Tibial nerve (tissue), 4 donors: ENCODE results near the gene FN3KRP. TPM values are rescaled to one million over a fixed set of nuclear protein-coding genes. Genes with fewer than 3 reads are reported as not detected.

Experiments used
- DNase-seq, 2 donors: peaks; one replicate each; pipeline ENCODE4 v3.0.0-alpha.2; 2019; ENCODE audit warnings: low spot score in 2 of 2
- H3K27ac ChIP-seq, 4 donors: fragments of 200-600 bp; sonication (generic) in 3 of 4; one replicate each; pipeline ENCODE4 v1.5.1; 2017 to 2019; ENCODE audit warnings: mild to moderate bottlenecking in 1 of 4
- H3K27me3 ChIP-seq, 2 donors: fragments of 200-600 bp; sonication (generic) in 1 of 2; one replicate each; pipeline versions ENCODE4 v1.5.1 to v1.6.0; 2017 to 2019
- H3K36me3 ChIP-seq, 3 donors: fragments of 200-600 bp; sonication (generic); one replicate each; pipeline ENCODE4 v1.5.1; 2018 to 2019
- H3K4me1 ChIP-seq, 4 donors: fragments of 200-600 bp; sonication (generic) in 3 of 4; one replicate each; pipeline ENCODE4 v1.5.1; 2017 to 2019
- H3K4me3 ChIP-seq, 4 donors: fragments of 200-600 bp; sonication (generic) in 3 of 4; one replicate each; pipeline ENCODE4 v1.5.1; 2017 to 2019; ENCODE audit warnings: mild to moderate bottlenecking in 1 of 4, moderate library complexity in 1 of 4
- H3K9me3 ChIP-seq, 4 donors: fragments of 200-600 bp; sonication (generic) in 3 of 4; one replicate each; pipeline ENCODE4 v1.5.1; 2017 to 2019
- EP300 ChIP-seq, 2 donors: sonication (generic); formaldehyde crosslinking; IDR thresholded peaks; one replicate each; pipeline ENCODE4 v1.6.1; 2017; ENCODE audit warnings: antibody characterized with exemption in 2 of 2, mild to moderate bottlenecking in 1 of 2
- POLR2A ChIP-seq, 2 donors: fragments of 450-650 bp; IDR thresholded peaks; one replicate each; pipeline ENCODE4 v1.6.1; 2017; ENCODE audit warnings: antibody characterized with exemption in 2 of 2, mild to moderate bottlenecking in 2 of 2, moderate library complexity in 2 of 2
- WGBS, 2 donors: methylation state at CpG; one replicate each; pipeline ENCODE4 v1.1.5; 2018; 5-methylcytosine and 5-hydroxymethylcytosine counted together
- total RNA-seq, 4 donors: library from RNA; depleted of rRNA; stranded (reverse); fragments of >200 nt; gene quantifications; one replicate each; pipeline ENCODE4 v1.1.0, GENCODE V29; 2016
- TF ChIP-seq, protein P1 (sequence below), 5 experiments: fragments of 200-600 bp in 3 of 5; fragments of 450-650 bp in 2 of 5; sonication (generic) in 3 of 5; IDR thresholded peaks; one replicate each; pipeline ENCODE4 v1.5.1; 2016 to 2019; ENCODE audit warnings: antibody characterized with exemption in 5 of 5, mild to moderate bottlenecking in 3 of 5, moderate library complexity in 2 of 5

FN3KRP gene
- total RNA-seq, 4 donors from 2014 or later, result 17.4 to 22.5 (median 21.0) TPM

DNA sequence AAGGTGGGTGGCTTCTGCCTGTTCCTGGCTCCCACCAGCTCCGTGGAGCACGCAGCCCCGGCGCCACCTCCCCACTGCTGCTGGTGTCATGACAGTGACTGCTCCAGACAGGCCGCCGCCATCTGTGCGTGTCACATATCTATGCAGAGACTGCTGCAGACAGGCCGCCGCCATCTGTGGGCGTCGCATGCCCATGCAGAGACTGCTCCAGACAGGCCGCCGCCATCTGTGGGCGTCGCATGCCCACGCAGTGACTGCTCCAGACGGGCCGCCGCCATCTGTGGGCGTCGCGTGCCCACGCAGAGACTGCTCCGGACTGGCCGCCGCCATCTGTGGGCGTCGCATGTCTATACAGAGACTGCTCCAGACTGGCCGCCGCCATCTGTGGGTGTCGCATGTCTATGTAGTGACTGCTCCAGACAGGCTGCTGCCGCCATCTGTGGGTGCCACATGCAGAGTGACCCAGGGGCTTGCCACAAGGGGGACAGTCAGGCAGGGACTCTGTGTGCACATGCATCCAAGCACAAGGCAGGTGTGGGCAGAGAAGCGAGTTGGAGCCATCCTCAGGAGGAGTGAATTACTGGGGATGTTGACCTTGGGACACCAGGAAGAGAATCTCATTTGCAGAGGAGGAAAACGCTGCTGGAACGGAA lies 3.3 kb upstream of the FN3KRP start:
- H3K27ac ChIP-seq, result peak overlapping the region in 3 of 4 donors; percentile 5 to 46 (median 43)
- TF ChIP-seq POLR2A (IDR thresholded peaks at IDR 0.05), result no peak
- TF ChIP-seq, protein P1, sequence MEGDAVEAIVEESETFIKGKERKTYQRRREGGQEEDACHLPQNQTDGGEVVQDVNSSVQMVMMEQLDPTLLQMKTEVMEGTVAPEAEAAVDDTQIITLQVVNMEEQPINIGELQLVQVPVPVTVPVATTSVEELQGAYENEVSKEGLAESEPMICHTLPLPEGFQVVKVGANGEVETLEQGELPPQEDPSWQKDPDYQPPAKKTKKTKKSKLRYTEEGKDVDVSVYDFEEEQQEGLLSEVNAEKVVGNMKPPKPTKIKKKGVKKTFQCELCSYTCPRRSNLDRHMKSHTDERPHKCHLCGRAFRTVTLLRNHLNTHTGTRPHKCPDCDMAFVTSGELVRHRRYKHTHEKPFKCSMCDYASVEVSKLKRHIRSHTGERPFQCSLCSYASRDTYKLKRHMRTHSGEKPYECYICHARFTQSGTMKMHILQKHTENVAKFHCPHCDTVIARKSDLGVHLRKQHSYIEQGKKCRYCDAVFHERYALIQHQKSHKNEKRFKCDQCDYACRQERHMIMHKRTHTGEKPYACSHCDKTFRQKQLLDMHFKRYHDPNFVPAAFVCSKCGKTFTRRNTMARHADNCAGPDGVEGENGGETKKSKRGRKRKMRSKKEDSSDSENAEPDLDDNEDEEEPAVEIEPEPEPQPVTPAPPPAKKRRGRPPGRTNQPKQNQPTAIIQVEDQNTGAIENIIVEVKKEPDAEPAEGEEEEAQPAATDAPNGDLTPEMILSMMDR (IDR thresholded peaks at IDR 0.05), result no peak
- TF ChIP-seq EP300 (IDR thresholded peaks at IDR 0.05), result peak in 1 of 2 donors; percentile 18
- H3K4me1 ChIP-seq, result peaks cover 0 to 20% (median 16%) of the 10 kb centered on the region in 4 donors
- 77 to 83% methylated on average over 30 to 35 of the region's 35 CpGs for WGBS, 2 donors
- no peaks in the 10 kb centered on the region for H3K27me3 ChIP-seq
- no peaks in the 10 kb centered on the region for H3K9me3 ChIP-seq
- H3K36me3 ChIP-seq, result no peaks in the 10 kb centered on the region
- H3K4me3 ChIP-seq, result no peak overlapping the region
- DNase-seq, result no peak

DNA sequence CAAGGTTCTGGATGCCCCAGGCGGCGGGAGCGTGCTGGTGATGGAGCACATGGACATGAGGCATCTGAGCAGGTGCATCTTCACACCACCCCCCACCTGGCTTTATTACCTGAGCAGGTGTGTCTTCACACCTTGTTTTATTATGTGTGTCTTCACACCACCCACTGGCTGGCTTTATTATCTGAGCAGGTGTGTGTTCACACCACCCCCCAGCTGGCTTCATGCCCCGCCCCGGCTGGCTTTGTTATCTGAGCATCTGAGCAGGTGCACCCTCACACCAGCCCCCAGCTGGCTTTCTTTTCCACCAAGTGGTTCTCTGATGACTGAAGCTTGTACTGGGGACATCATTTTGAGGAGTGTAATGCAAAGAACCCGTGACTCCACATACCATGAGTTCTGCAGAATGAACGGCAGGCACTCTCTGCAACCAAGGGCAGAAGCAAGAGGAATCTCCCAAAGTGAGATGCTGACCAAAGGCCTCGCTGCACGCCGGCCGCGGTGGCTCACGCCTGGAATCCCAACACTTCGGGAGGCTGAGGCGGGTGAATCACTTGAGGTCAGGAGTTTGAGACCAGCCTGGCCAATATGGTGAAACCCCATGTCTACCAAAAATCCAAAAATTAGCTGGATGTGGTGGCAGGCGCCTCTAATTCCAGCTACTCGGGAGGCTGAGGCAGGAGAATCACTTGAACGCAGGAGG lies 2.6 kb downstream of the FN3KRP start:
- TF ChIP-seq POLR2A (IDR thresholded peaks at IDR 0.05) (no peak), EP300 (IDR thresholded peaks at IDR 0.05) (no peak)
- TF ChIP-seq, protein P1 (IDR thresholded peaks at IDR 0.05), result no peak
- Histone ChIP-seq H3K27me3 (no peaks in the 10 kb centered on the region), H3K9me3 (no peaks in the 10 kb centered on the region), H3K4me3 (no peak overlapping the region), H3K4me1 (peaks cover 0 to 25% (median 16%) of the 10 kb centered on the region in 4 donors), H3K27ac (no peak overlapping the region), H3K36me3 (peaks cover 0 to 57% (median 2%) of the 10 kb centered on the region in 3 donors)
- WGBS, 2 donors, result 93 to 95% methylated on average over 18 of the region's 18 CpGs
- no peak for DNase-seq

DNA sequence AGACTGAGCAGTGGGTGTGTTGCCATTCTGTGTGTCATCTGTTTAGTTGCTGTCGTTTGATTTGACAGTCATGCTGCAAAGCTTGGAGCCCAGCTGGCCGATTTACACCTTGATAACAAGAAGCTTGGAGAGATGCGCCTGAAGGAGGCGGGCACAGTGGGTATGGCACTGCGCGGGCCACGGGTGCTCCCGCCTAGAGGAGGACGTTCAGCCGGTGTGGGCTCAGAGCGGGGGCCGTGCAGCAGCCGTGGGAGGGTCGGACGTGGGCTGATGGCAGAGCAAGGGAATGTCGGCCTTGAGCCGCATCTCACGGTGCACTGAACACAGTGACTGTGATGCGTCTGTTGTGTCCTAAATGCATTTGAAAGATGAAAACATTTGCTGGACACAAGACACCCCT lies 3.7 kb downstream of the FN3KRP start:
- Histone ChIP-seq H3K9me3 (no peaks in the 10 kb centered on the region), H3K27me3 (no peaks in the 10 kb centered on the region), H3K27ac (no peak overlapping the region), H3K36me3 (peaks cover 0 to 67% (median 2%) of the 10 kb centered on the region in 3 donors), H3K4me1 (peaks cover 0 to 25% (median 16%) of the 10 kb centered on the region in 4 donors), H3K4me3 (no peak overlapping the region)
- no peak for DNase-seq
- TF ChIP-seq EP300 (IDR thresholded peaks at IDR 0.05), result no peak
- TF ChIP-seq POLR2A (IDR thresholded peaks at IDR 0.05), result no peak
- TF ChIP-seq, protein P1 (IDR thresholded peaks at IDR 0.05), result no peak
- 85 to 92% methylated on average over 19 of the region's 19 CpGs for WGBS, 2 donors

DNA sequence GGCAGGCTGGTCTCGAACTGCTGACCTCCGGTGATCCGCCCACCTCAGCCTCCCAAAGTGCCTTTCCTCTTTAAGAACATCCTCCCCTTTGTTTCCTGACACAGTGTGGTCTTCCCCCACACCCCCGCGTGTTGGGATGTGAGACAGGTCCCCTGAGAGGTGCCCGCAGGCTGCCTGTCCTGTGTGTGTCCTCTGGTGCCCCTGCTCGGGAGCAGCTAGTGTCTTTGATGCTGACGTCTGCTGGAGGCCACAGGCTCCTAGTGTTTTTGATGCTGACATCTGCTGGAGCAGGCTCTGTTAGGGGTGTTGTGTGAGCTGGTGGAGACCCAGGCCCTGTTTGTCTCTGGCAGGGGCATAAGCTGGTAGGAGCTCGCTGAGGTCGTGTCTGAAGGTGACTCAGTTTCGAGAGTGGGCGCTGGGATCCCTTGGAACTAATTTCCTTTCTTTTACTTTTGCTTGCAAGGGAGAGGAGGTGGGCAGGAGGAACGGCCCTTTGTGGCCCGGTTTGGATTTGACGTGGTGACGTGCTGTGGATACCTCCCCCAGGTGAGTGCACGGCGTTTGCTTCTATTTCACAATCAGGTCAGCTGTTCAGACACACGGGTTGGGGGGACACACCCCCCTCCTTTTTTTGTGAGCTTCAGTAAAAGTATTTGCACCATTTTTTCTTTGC lies 6.0 kb downstream of the FN3KRP start:
- no peaks in the 10 kb centered on the region for H3K27me3 ChIP-seq

More for the DNA sequence above, 6.0 kb downstream of the FN3KRP start:
- Histone ChIP-seq H3K9me3 (no peaks in the 10 kb centered on the region), H3K4me3 (no peak overlapping the region), H3K27ac (no peak overlapping the region), H3K36me3 (peaks cover 2 to 90% (median 6%) of the 10 kb centered on the region in 3 donors), H3K4me1 (peaks cover 0 to 12% (median 7%) of the 10 kb centered on the region in 4 donors)
- WGBS, 2 donors, result 83 to 90% methylated on average over 19 of the region's 19 CpGs
- TF ChIP-seq POLR2A (IDR thresholded peaks at IDR 0.05) (no peak), EP300 (IDR thresholded peaks at IDR 0.05) (no peak)
- TF ChIP-seq, protein P1 (IDR thresholded peaks at IDR 0.05), result no peak
- no peak for DNase-seq
